Adrenal gland (tissue), 5 donors: Measurements from ENCODE around the gene KRTAP5-9.

Experiments used
- CTCF ChIP-seq, 6 experiments: fragments of 450-650 bp in 4 of 6; fragments of 200-600 bp in 2 of 6; sonication (generic) in 1 of 6; IDR thresholded peaks; 1 replicate in 5 of 6; 2 replicates in 1 of 6; pipeline versions ENCODE4 v1.5.1 to v1.8.0; 2016 to 2021; ENCODE audit warnings: antibody characterized with exemption in 6 of 6, mild to moderate bottlenecking in 2 of 6, moderate library complexity in 1 of 6
- POLR2A ChIP-seq, 2 donors: fragments of 450-650 bp; IDR thresholded peaks; one replicate each; pipeline ENCODE4 v1.6.1; 2017; ENCODE audit warnings: antibody characterized with exemption in 2 of 2, mild to moderate bottlenecking in 2 of 2, moderate library complexity in 1 of 2
- donor health status: DM: no; HTN: no; CAD: no.

GRCh38 chr11:71535825-71536224, 12.4 kb upstream of the KRTAP5-9 start:
- no peak for TF ChIP-seq POLR2A (IDR thresholded peaks at IDR 0.05)
- TF ChIP-seq CTCF (IDR thresholded peaks at IDR 0.05), result no peak
